SK-N-SH (cell line): Measurements from ENCODE around the gene SLBP. TPM values are rescaled to one million over a fixed set of nuclear protein-coding genes. Genes with fewer than 3 reads are reported as not detected.

Experiments
- CTCF ChIA-PET: fragments of 300-600, 350-600 bp; formaldehyde crosslinking; extraction: SDS; loops from one replicate; lab custom pipeline; 2021; lab: Yijun Ruan, JAX
- POLR2A ChIA-PET: fragments of 350-600 bp; sonication (Branson Sonifier 250); formaldehyde crosslinking; extraction: SDS; loops from one replicate; lab custom pipeline; 2020; ENCODE audit warnings: antibody characterized with exemption, inconsistent platforms; lab: Yijun Ruan, JAX
- DNase-seq: peaks from one replicate; pipeline ENCODE4 v3.0.0; 2012
- H2AFZ ChIP-seq: fragments of 200-600 bp; sonication (generic); 2 replicates; pipeline ENCODE4 v1.8.1; 2016; ENCODE audit warnings: antibody characterized with exemption, mild to moderate bottlenecking, low read depth
- H3F3A ChIP-seq: fragments of 200-600 bp; sonication (generic); replicated peaks from 2 replicates; pipeline ENCODE3; 2016; ENCODE audit warnings: antibody characterized with exemption, mild to moderate bottlenecking; ENCODE audit not compliant: insufficient read depth
- H3K27ac ChIP-seq, 2 experiments: fragments of 200-500 bp in 1 of 2; fragments of 200-600 bp in 1 of 2; sonication (Bioruptor generic) in 1 of 2; sonication (generic), shearing (Covaris generic) in 1 of 2; 2 replicates each; pipeline versions ENCODE4 v1.5.1 to v1.6.1; 2014 to 2016; ENCODE audit warnings: low read depth in 2 of 2, inconsistent platforms in 1 of 2, low read length in 1 of 2, mild to moderate bottlenecking in 1 of 2, mixed read lengths in 1 of 2
- H3K27me3 ChIP-seq: fragments of 200-600 bp; sonication (generic), shearing (Covaris generic); 2 replicates; pipeline ENCODE4 v1.6.1; 2016; ENCODE audit warnings: mixed run types; ENCODE audit not compliant: insufficient read depth
- H3K36me3 ChIP-seq, 2 experiments: fragments of 200-500 bp in 1 of 2; fragments of 200-600 bp in 1 of 2; sonication (Bioruptor generic) in 1 of 2; sonication (generic) in 1 of 2; replicated peaks in 1 of 2; 2 replicates each; pipeline versions ENCODE3 to v1.5.1; 2014 to 2016; ENCODE audit warnings: low read length in 1 of 2, mild to moderate bottlenecking in 1 of 2; ENCODE audit not compliant: insufficient read depth in 2 of 2, control insufficient read depth in 1 of 2
- H3K4me1 ChIP-seq, 2 experiments: fragments of 200-500 bp in 1 of 2; fragments of 200-600 bp in 1 of 2; sonication (Bioruptor generic) in 1 of 2; sonication (generic), shearing (Covaris generic) in 1 of 2; 2 replicates each; pipeline versions ENCODE4 v1.5.1 to v1.6.1; 2014 to 2016; ENCODE audit warnings: low read depth in 1 of 2, low read length in 1 of 2, mixed run types in 1 of 2; ENCODE audit not compliant: insufficient read depth in 2 of 2, control insufficient read depth in 1 of 2
- H3K4me2 ChIP-seq: fragments of 200-600 bp; sonication (generic), shearing (Covaris generic); 2 replicates; pipeline ENCODE4 v1.6.1; 2017; ENCODE audit warnings: mixed run types
- H3K4me3 ChIP-seq, 2 experiments: fragments of 200-500 bp in 1 of 2; fragments of 200-600 bp in 1 of 2; sonication (Bioruptor generic) in 1 of 2; sonication (generic), shearing (Covaris generic) in 1 of 2; 2 replicates each; pipeline versions ENCODE4 v1.5.1 to v1.8.1; 2014 to 2016; ENCODE audit warnings: low read depth in 2 of 2, inconsistent platforms in 1 of 2, low read length in 1 of 2, mild to moderate bottlenecking in 1 of 2, mixed read lengths in 1 of 2, moderate library complexity in 1 of 2
- H3K79me2 ChIP-seq: fragments of 200-600 bp; sonication (generic); 2 replicates; pipeline ENCODE4 v1.8.1; 2017; ENCODE audit warnings: mild to moderate bottlenecking; ENCODE audit not compliant: insufficient read depth
- H3K9ac ChIP-seq: fragments of 200-600 bp; sonication (generic); 2 replicates; pipeline ENCODE4 v1.6.1; 2017; ENCODE audit warnings: mixed run types
- H3K9me2 ChIP-seq: fragments of 200-600 bp; sonication (generic); 2 replicates; pipeline ENCODE4 v1.6.1; 2017; ENCODE audit warnings: mixed run types
- H3K9me3 ChIP-seq: fragments of 200-600 bp; sonication (generic); 2 replicates; pipeline ENCODE4 v1.6.1; 2017; ENCODE audit warnings: mixed run types, mild to moderate bottlenecking, moderate library complexity
- H4K20me1 ChIP-seq: fragments of 200-600 bp; sonication (generic); 2 replicates; pipeline ENCODE4 v1.6.1; 2017; ENCODE audit warnings: mild to moderate bottlenecking, mixed run types; ENCODE audit not compliant: insufficient read depth
- EP300 ChIP-seq, 2 experiments: IDR thresholded peaks; 2 replicates each; pipeline versions ENCODE4 v1.4.0 to v1.6.1; 2012; ENCODE audit warnings: borderline replicate concordance in 1 of 2, low read depth in 1 of 2, low read length in 1 of 2
- EZH2phosphoT487 ChIP-seq: fragments of 200-600 bp; sonication (generic); IDR thresholded peaks from 2 replicates; pipeline ENCODE4 v1.6.1; 2017; ENCODE audit warnings: low read depth, mixed run types, mild to moderate bottlenecking, antibody characterized with exemption, moderate library complexity, borderline replicate concordance
- FOSL2 ChIP-seq: IDR thresholded peaks from 2 replicates; pipeline ENCODE4 v1.4.0; 2012; ENCODE audit warnings: low read depth, mild to moderate bottlenecking, moderate library complexity, borderline replicate concordance
- FOXJ3 ChIP-seq: sonication (generic); formaldehyde crosslinking; IDR thresholded peaks from 2 replicates; pipeline ENCODE4 v1.5.1; 2020; ENCODE audit warnings: mild to moderate bottlenecking, missing genetic modification reagents
- FOXM1 ChIP-seq: IDR thresholded peaks from 2 replicates; pipeline ENCODE4 v1.4.0; 2012; ENCODE audit warnings: low read depth, mild to moderate bottlenecking
- GABPA ChIP-seq: IDR thresholded peaks from 2 replicates; pipeline ENCODE4 v1.4.0; 2012; ENCODE audit warnings: low read depth, mild to moderate bottlenecking
- MAX ChIP-seq: IDR thresholded peaks from 2 replicates; pipeline ENCODE4 v1.4.0; 2012; ENCODE audit warnings: low read depth
- MEF2A ChIP-seq: IDR thresholded peaks from 2 replicates; pipeline ENCODE4 v1.4.0; 2012; ENCODE audit warnings: low read depth, borderline replicate concordance
- MXI1 ChIP-seq: IDR thresholded peaks from 2 replicates; pipeline ENCODE4 v1.6.1; 2012; ENCODE audit warnings: mild to moderate bottlenecking, low read depth, low read length, improper control_type of control experiment
- NFIC ChIP-seq: IDR thresholded peaks from 2 replicates; pipeline ENCODE4 v1.4.0; 2012; ENCODE audit warnings: borderline replicate concordance
- PBX3 ChIP-seq: IDR thresholded peaks from 2 replicates; pipeline ENCODE4; 2012
- POLR2AphosphoS5 ChIP-seq: IDR thresholded peaks from 2 replicates; pipeline ENCODE4 v1.6.1; 2012; ENCODE audit warnings: low read depth, low read length
- RAD21 ChIP-seq: IDR thresholded peaks from 2 replicates; pipeline ENCODE4 v1.6.1; 2012; ENCODE audit warnings: mild to moderate bottlenecking, low read length
- SMC3 ChIP-seq: IDR thresholded peaks from 2 replicates; pipeline ENCODE4 v1.6.1; 2012; ENCODE audit warnings: low read depth, low read length, improper control_type of control experiment
- TCF12 ChIP-seq: IDR thresholded peaks from 2 replicates; pipeline ENCODE4 v1.4.0; 2012
- TEAD4 ChIP-seq: IDR thresholded peaks from 2 replicates; pipeline ENCODE4 v1.4.0; 2012; ENCODE audit warnings: mild to moderate bottlenecking, borderline replicate concordance; ENCODE audit not compliant: insufficient read depth
- USF1 ChIP-seq: IDR thresholded peaks from 2 replicates; pipeline ENCODE4 v1.4.0; 2012; ENCODE audit warnings: low read depth, borderline replicate concordance
- WGBS: methylation state at CpG from one replicate; pipeline ENCODE4 v1.1.6; 2017; ENCODE audit warnings: low lambda C conversion rate; 5-methylcytosine and 5-hydroxymethylcytosine counted together
- polyA plus RNA-seq, 3 experiments: library from polyadenylated mRNA; depleted of rRNA; stranded (reverse); fragments of >200 nt; gene quantifications; 2 replicates each; pipeline ENCODE4 v1.2.3, GENCODE V29; 2012
- TF ChIP-seq, protein P1 (sequence below): IDR thresholded peaks from 2 replicates; pipeline ENCODE4 v1.4.0; 2012; ENCODE audit warnings: low read depth, borderline replicate concordance

The SLBP gene
- polyA plus RNA-seq, 1 of the 3 experiments (the other 2 are of a cell fraction) = 51.5 TPM

GRCh38 chr4:1647432-1647831, 64.7 kb downstream of the SLBP start:
- H3K9me2 ChIP-seq = no peaks in the 10 kb centered on the region
- H3K27me3 ChIP-seq = no peaks in the 10 kb centered on the region
- no peaks in the 10 kb centered on the region for H3K79me2 ChIP-seq
- no peaks in the 10 kb centered on the region for H3K9me3 ChIP-seq
- 90% methylated on average over 19 of the region's 19 CpGs for WGBS
- no peaks in the 10 kb centered on the region for H3K36me3 ChIP-seq
- H3F3A ChIP-seq = no peaks in the 10 kb centered on the region
- H3K4me1 ChIP-seq = peaks cover 0 to 18% of the 10 kb centered on the region in 2 experiments; a peak in 1 of 4 replicates
- DNase-seq = no peak
- no peak overlapping the region for H3K4me2 ChIP-seq
- H3K27ac ChIP-seq = no peak overlapping the region
- no peak overlapping the region for H3K4me3 ChIP-seq
- no peak overlapping the region for H3K9ac ChIP-seq
- H2AFZ ChIP-seq = no peak overlapping the region
- ChIA-PET POLR2A (no interaction called here), CTCF (interaction anchor here (1.1 to 1.4 kb wide), 2 partner anchors 11 to 18 kb away, joined by 4 read pairs; no protein-coding TSS in a partner anchor)
- no peak for TF ChIP-seq EP300 (IDR thresholded peaks at IDR 0.05; ENCODE audit: borderline replicate concordance in 1 of 2, low read depth in 1 of 2, low read length in 1 of 2)
- no peak for TF ChIP-seq SMC3
- TF ChIP-seq MAX = no peak
- TF ChIP-seq POLR2AphosphoS5 = no peak
- TF ChIP-seq FOXJ3 (CRISPR knock-in tag) = no peak
- TF ChIP-seq EZH2phosphoT487 = no peak
- H4K20me1 ChIP-seq = peaks cover 3% of the 10 kb centered on the region; the same call in 1 of the 2 replicates

DNA sequence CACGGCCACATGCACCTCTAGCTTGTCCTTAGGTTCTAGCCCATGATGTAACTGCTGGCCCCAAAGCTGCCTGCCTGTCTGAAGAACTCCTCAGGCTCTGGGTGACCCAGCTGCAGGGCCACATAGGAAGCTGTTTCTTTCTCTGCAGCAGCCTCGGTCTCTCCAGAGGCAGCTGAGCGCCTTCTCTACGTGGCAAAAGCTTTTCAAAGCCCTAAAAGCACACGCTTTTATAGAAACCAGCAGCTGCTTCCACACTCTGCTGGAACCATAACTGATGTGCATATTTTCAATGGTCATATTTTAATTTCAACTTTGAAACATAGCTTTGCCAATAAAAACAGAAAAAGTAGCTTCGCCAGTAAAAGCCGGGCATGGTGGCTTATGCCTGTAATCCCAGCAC, 65.4 kb downstream of the SLBP start:
- H3K4me2 ChIP-seq = no peak overlapping the region
- no peak overlapping the region for H3K4me3 ChIP-seq
- H3K27ac ChIP-seq = no peak overlapping the region
- ChIA-PET POLR2A (no interaction called here), CTCF (interaction anchor here (0.9 to 1.4 kb wide), 2 partner anchors 12 to 134 kb away, joined by 3 to 4 read pairs; no protein-coding TSS in a partner anchor)
- DNase-seq = no peak
- WGBS = 91% methylated on average over 7 of the region's 7 CpGs
- no peaks in the 10 kb centered on the region for H3F3A ChIP-seq
- TF ChIP-seq USF1 (no peak), MXI1 (no peak), MEF2A (no peak), EZH2phosphoT487 (no peak), FOXM1 (no peak), FOSL2 (no peak), POLR2AphosphoS5 (no peak), TEAD4 (no peak), GABPA (no peak), RAD21 (no peak), TCF12 (no peak), MAX (no peak), NFIC (no peak), PBX3 (no peak)
- TF ChIP-seq, protein P1, sequence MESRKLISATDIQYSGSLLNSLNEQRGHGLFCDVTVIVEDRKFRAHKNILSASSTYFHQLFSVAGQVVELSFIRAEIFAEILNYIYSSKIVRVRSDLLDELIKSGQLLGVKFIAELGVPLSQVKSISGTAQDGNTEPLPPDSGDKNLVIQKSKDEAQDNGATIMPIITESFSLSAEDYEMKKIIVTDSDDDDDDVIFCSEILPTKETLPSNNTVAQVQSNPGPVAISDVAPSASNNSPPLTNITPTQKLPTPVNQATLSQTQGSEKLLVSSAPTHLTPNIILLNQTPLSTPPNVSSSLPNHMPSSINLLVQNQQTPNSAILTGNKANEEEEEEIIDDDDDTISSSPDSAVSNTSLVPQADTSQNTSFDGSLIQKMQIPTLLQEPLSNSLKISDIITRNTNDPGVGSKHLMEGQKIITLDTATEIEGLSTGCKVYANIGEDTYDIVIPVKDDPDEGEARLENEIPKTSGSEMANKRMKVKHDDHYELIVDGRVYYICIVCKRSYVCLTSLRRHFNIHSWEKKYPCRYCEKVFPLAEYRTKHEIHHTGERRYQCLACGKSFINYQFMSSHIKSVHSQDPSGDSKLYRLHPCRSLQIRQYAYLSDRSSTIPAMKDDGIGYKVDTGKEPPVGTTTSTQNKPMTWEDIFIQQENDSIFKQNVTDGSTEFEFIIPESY = no peak
- TF ChIP-seq, all 33 proteins: peak for 0
- H3K9ac ChIP-seq = no peak overlapping the region
- H4K20me1 ChIP-seq = peaks cover 3% of the 10 kb centered on the region; the same call in 1 of the 2 replicates
- no peak overlapping the region for H2AFZ ChIP-seq
- H3K9me3 ChIP-seq = no peaks in the 10 kb centered on the region
- H3K27me3 ChIP-seq = no peaks in the 10 kb centered on the region
- no peaks in the 10 kb centered on the region for H3K79me2 ChIP-seq
- peaks cover 0 to 18% of the 10 kb centered on the region in 2 experiments; a peak in 1 of 4 replicates for H3K4me1 ChIP-seq
- H3K36me3 ChIP-seq = no peaks in the 10 kb centered on the region
- no peaks in the 10 kb centered on the region for H3K9me2 ChIP-seq
